ENCODE data around the gene TYW3. TPM values are rescaled to one million over a fixed set of nuclear protein-coding genes. Genes with fewer than 3 reads are reported as not detected.

The TYW3 gene
- total RNA-seq, 1 experiment from 2014 or later = 31.3 TPM

- Mint-ChIP-seq H3K27ac (ENCODE audit: unreplicated experiment) (no peak overlapping the region), H3K4me1 (ENCODE audit: low read depth, unreplicated experiment) (no peaks in the 10 kb centered on the region), H3K9me3 (ENCODE audit: low read depth, unreplicated experiment) (no peaks in the 10 kb centered on the region), H3K4me3 (ENCODE audit: low read depth, unreplicated experiment) (no peak overlapping the region), H3K36me3 (ENCODE audit: insufficient read depth, unreplicated experiment) (peaks cover 7% of the 10 kb centered on the region), H3K27me3 (ENCODE audit: unreplicated experiment) (no peaks in the 10 kb centered on the region)
- DNase-seq = no peak
- BruUV-seq (replicated peaks) = no TSS peak
- intact Hi-C loops (cut with micrococcal nuclease; ENCODE audit: unreplicated experiment) = no loop called here
- CTCF ChIA-PET = no interaction called here
- TF ChIP-seq, protein P1, sequence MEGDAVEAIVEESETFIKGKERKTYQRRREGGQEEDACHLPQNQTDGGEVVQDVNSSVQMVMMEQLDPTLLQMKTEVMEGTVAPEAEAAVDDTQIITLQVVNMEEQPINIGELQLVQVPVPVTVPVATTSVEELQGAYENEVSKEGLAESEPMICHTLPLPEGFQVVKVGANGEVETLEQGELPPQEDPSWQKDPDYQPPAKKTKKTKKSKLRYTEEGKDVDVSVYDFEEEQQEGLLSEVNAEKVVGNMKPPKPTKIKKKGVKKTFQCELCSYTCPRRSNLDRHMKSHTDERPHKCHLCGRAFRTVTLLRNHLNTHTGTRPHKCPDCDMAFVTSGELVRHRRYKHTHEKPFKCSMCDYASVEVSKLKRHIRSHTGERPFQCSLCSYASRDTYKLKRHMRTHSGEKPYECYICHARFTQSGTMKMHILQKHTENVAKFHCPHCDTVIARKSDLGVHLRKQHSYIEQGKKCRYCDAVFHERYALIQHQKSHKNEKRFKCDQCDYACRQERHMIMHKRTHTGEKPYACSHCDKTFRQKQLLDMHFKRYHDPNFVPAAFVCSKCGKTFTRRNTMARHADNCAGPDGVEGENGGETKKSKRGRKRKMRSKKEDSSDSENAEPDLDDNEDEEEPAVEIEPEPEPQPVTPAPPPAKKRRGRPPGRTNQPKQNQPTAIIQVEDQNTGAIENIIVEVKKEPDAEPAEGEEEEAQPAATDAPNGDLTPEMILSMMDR (IDR thresholded peaks at IDR 0.05; ENCODE audit: unreplicated experiment) = no peak
Measured at GRCh38 chr1:74713849-74714248, 19.1 kb upstream of the TYW3 start.

GRCh38 chr1:74714429-74715235 is 18.3 kb upstream of the TYW3 start:
- H3K27ac Mint-ChIP-seq (ENCODE audit: unreplicated experiment) = no peak overlapping the region
- BruUV-seq (replicated peaks) = no TSS peak
- H3K9me3 Mint-ChIP-seq (ENCODE audit: low read depth, unreplicated experiment) = no peaks in the 10 kb centered on the region
- CTCF ChIA-PET = no interaction called here
- DNase-seq = no peak
- H3K27me3 Mint-ChIP-seq (ENCODE audit: unreplicated experiment) = no peaks in the 10 kb centered on the region
- intact Hi-C loops (cut with micrococcal nuclease; ENCODE audit: unreplicated experiment) = no loop called here
- H3K4me1 Mint-ChIP-seq (ENCODE audit: low read depth, unreplicated experiment) = no peaks in the 10 kb centered on the region
- no peak overlapping the region for H3K4me3 Mint-ChIP-seq (ENCODE audit: low read depth, unreplicated experiment)
- TF ChIP-seq, protein P1 (IDR thresholded peaks at IDR 0.05; ENCODE audit: unreplicated experiment) = no peak
- peaks cover 5% of the 10 kb centered on the region for H3K36me3 Mint-ChIP-seq (ENCODE audit: insufficient read depth, unreplicated experiment)

DNA sequence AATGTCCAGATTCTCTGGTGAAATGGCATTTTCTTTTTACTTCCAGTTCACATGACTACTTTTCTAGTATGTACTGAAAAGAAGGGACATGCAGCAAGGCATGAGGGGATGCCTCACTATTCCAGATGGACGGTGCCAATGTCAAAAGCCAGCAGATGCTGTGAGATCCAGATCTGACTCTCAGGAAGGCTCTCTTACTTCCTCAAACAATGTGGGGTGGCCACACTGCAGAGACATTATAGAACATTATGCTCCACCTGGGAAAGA is 17.8 kb upstream of the TYW3 start:
- H3K4me3 Mint-ChIP-seq (ENCODE audit: low read depth, unreplicated experiment) = no peak overlapping the region
- CTCF ChIA-PET = no interaction called here
- intact Hi-C loops (cut with micrococcal nuclease; ENCODE audit: unreplicated experiment) = no loop called here
- peaks cover 7% of the 10 kb centered on the region for H3K36me3 Mint-ChIP-seq (ENCODE audit: insufficient read depth, unreplicated experiment)
- no peak overlapping the region for H3K27ac Mint-ChIP-seq (ENCODE audit: unreplicated experiment)
- H3K9me3 Mint-ChIP-seq (ENCODE audit: low read depth, unreplicated experiment) = no peaks in the 10 kb centered on the region
- DNase-seq = no peak
- no peaks in the 10 kb centered on the region for H3K27me3 Mint-ChIP-seq (ENCODE audit: unreplicated experiment)
- H3K4me1 Mint-ChIP-seq (ENCODE audit: low read depth, unreplicated experiment) = no peaks in the 10 kb centered on the region
- BruUV-seq (replicated peaks) = no TSS peak
- TF ChIP-seq, protein P1 (IDR thresholded peaks at IDR 0.05; ENCODE audit: unreplicated experiment) = no peak

GRCh38 chr1:74715806-74716205 is 17.1 kb upstream of the TYW3 start:
- H3K4me3 Mint-ChIP-seq (ENCODE audit: low read depth, unreplicated experiment) = no peak overlapping the region
- no peaks in the 10 kb centered on the region for H3K27me3 Mint-ChIP-seq (ENCODE audit: unreplicated experiment)
- BruUV-seq (replicated peaks) = no TSS peak
- peaks cover 11% of the 10 kb centered on the region for H3K36me3 Mint-ChIP-seq (ENCODE audit: insufficient read depth, unreplicated experiment)
- no peak overlapping the region for H3K27ac Mint-ChIP-seq (ENCODE audit: unreplicated experiment)
- CTCF ChIA-PET = no interaction called here
- TF ChIP-seq, protein P1 (IDR thresholded peaks at IDR 0.05; ENCODE audit: unreplicated experiment) = no peak
- no peak for DNase-seq
- no peaks in the 10 kb centered on the region for H3K4me1 Mint-ChIP-seq (ENCODE audit: low read depth, unreplicated experiment)
- intact Hi-C loops (cut with micrococcal nuclease; ENCODE audit: unreplicated experiment) = no loop called here
- H3K9me3 Mint-ChIP-seq (ENCODE audit: low read depth, unreplicated experiment) = no peaks in the 10 kb centered on the region

All from Calu3 (cell line).